Hepatocyte (in vitro differentiated cells): ENCODE results near the gene NDUFS7.

Experiments used
- EZH2 ChIP-seq: fragments of 200-600 bp; sonication (generic); IDR thresholded peaks from 2 replicates; pipeline ENCODE4 v1.6.1; 2016; ENCODE audit warnings: antibody characterized with exemption, mild to moderate bottlenecking, borderline replicate concordance
- EZH2phosphoT487 ChIP-seq: fragments of 200-600 bp; sonication (generic); IDR thresholded peaks from one replicate; pipeline ENCODE4 v1.6.1; 2018; ENCODE audit warnings: antibody characterized with exemption, mild to moderate bottlenecking, low read depth, moderate library complexity; ENCODE audit not compliant: unreplicated experiment, severe bottlenecking
- TF ChIP-seq, protein P1 (sequence below): fragments of 200-600 bp; sonication (generic); IDR thresholded peaks from 2 replicates; pipeline ENCODE4 v1.5.1; 2016; ENCODE audit warnings: antibody characterized with exemption, mild to moderate bottlenecking; ENCODE audit not compliant: poor library complexity

DNA sequence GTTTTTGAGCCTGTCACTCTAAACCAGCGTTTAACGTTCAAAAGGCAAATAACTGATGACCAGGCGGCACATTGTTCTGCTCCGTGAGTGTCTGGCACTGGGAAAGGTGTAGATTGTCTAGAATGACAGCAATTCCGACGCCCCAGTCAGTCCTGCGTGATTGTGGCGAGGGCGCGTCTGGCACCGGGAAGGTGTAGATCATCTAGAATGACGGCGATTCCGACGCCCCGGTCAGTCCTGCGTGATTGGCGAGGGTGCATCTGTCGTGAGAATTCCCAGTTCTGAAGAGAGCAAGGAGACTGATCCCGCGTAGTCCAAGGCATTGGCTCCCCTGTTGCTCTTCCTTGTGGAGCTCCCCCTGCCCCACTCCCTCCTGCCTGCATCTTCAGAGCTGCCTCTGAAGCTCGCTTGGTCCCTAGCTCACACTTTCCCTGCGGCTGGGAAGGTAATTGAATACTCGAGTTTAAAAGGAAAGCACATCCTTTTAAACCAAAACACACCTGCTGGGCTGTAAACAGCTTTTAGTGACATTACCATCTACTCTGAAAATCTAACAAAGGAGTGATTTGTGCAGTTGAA is 26.1 kb upstream of the NDUFS7 start:
- no peak for TF ChIP-seq EZH2phosphoT487
- TF ChIP-seq, protein P1, sequence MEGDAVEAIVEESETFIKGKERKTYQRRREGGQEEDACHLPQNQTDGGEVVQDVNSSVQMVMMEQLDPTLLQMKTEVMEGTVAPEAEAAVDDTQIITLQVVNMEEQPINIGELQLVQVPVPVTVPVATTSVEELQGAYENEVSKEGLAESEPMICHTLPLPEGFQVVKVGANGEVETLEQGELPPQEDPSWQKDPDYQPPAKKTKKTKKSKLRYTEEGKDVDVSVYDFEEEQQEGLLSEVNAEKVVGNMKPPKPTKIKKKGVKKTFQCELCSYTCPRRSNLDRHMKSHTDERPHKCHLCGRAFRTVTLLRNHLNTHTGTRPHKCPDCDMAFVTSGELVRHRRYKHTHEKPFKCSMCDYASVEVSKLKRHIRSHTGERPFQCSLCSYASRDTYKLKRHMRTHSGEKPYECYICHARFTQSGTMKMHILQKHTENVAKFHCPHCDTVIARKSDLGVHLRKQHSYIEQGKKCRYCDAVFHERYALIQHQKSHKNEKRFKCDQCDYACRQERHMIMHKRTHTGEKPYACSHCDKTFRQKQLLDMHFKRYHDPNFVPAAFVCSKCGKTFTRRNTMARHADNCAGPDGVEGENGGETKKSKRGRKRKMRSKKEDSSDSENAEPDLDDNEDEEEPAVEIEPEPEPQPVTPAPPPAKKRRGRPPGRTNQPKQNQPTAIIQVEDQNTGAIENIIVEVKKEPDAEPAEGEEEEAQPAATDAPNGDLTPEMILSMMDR: no peak
- no peak for TF ChIP-seq EZH2
